GM18526 (cell line): ENCODE data around the gene NFE2L3.

Experiments
- POLR2A ChIP-seq: IDR thresholded peaks from 3 replicates; pipeline ENCODE4 v1.6.1; 2011; ENCODE audit not compliant: insufficient read length; ENCODE audit errors: extremely low read depth

The NFE2L3 gene

GRCh38 chr7:26191233-26191973 is 39.4 kb downstream of the NFE2L3 start:
- TF ChIP-seq POLR2A = no peak

- TF ChIP-seq POLR2A = no peak
Measured at GRCh38 chr7:26191974-26192479, 40.0 kb downstream of the NFE2L3 start.

DNA sequence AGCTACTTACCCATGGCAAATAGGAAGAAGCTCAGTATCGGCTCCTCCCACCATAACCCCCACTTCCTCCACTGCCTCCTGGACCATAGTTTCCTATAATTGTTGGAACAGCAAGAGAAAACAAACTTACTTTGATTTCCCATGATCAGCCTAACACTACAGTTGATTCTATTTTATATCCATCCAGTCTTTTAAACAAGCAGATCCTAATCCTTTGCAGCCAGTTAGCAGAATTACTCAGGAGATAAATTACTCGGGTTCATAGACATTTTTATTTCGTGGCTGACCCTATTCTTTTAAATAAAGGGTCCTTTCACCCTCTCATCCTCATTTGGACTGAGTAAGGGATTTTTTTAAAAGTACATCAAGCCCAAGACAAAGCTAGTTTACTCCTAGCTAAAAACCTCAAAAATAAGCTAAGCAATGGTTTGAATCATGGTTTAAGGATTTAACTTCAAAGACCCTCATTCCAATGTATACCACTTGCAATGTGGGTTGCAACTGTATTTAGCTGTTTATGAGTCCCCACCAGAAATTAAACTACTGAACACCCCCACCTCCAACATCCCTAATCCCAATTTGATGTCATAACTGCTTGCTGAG is 40.6 kb downstream of the NFE2L3 start:
- TF ChIP-seq POLR2A = no peak

DNA sequence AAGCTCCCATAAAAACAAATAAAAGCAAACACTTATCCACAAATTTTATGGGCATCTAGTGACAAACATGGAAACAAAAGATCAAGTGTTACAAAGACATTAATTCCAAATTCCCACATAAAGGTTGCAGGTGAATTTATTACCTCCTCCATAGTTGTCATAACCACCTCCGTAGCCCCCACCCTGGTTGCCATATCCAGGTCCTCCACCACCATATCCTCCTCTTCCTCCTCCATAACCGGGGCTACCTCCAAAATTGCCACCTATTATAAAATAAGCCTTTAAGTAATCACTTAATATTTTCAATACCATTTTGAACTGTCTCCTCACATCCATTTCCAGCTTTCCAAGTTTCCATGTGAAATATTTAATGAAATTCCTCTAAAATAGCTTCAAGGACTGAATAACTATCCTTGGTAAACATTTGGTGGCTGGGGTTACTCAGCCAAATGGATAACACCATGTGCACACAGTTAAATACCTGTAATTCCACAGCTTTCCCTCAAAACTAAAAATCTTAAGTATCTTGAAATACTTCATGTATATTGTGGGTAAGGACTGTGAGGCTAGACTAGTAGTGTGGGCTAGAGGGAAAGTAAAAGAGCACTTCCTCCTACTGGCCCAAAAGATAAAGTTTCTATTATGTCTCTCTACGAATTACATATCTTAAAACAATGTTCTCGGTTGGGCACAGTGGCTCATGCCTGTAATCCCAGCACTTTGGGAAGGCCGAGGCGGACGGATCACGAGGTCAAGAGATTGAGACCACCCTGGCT is 41.6 kb downstream of the NFE2L3 start:
- TF ChIP-seq POLR2A = no peak

GRCh38 chr7:26195182-26195581 is 43.2 kb downstream of the NFE2L3 start:
- TF ChIP-seq POLR2A = no peak

- no peak for TF ChIP-seq POLR2A
Measured at GRCh38 chr7:26195867-26196657, 44.1 kb downstream of the NFE2L3 start.

- no peak for TF ChIP-seq POLR2A
Measured at GRCh38 chr7:26197153-26198115, 45.4 kb downstream of the NFE2L3 start.

- no peak for TF ChIP-seq POLR2A
Measured at GRCh38 chr7:26198133-26198780, 46.3 kb downstream of the NFE2L3 start.

DNA sequence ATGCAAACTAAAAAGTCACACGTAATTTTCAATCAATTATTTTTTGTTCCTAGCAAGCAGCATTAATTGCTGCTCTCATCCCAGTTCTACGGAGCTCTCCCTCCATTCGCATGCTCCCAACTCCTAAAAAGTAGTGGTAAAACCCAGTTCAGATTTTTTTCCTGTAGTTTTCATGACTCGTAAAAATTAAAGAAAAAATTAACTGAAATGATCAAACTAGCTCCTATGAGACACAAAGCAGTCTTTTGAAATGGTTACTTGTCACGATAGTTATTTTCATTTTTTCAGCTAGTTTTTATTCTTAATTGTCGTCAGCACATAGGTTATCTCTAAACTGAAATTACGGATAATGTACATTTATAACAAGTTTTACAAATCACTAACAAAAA is 46.8 kb downstream of the NFE2L3 start:
- no peak for TF ChIP-seq POLR2A

DNA sequence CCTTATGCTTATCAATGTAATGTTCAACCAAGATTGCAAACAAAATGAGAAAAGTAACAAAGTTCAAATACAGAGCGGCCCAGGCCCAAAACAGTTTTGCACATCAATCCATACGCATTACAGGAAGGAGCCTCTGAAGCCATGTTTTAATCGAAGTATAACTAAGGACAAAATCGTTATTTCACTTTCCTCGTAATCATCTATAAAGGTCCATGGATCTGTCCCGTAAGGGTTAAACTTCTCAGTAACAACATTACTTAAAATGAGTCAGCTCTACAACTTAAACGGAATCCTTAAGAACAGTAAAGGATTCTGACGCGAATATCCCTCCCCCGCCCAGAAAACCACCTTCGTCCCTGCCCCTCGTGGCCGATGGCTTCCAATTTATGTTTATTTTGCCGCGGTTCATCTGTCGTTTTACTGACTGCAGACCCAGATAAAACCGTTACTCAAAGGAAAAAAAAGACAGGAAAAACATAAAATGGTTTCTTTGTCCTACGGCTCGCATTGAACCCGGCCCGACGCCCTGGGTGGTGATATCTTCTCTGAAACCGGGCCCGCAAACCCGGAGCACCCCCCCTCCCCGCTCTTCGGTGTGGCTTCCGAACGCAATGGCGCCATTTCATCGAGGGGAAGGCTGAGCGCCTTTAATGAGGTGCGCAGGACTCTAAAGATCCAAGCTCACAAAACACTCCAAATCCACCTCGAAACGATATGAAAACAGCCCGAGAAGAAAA is 47.5 kb downstream of the NFE2L3 start:
- TF ChIP-seq POLR2A = no peak

- TF ChIP-seq POLR2A = no peak
Measured at GRCh38 chr7:26200038-26200443, 48.0 kb downstream of the NFE2L3 start.

GRCh38 chr7:26200444-26201246 is 48.6 kb downstream of the NFE2L3 start, which contains the start of gene HNRNPA2B1:
HNRNPA2B1 (minus strand) TSS chr7:26200746; CDS start chr7:26200577, 169 bp downstream.
- peak; percentile 100 for TF ChIP-seq POLR2A
